AG09309 (cell line): ENCODE results near the gene GABBR2.

ENCODE experiments used
- DNase-seq: peaks from one replicate; pipeline ENCODE4 v3.0.0-alpha.2; 2010; ENCODE audit warnings: low read depth
- H3K4me3 ChIP-seq: 2 replicates; pipeline ENCODE4 v1.5.1; 2011; ENCODE audit warnings: mild to moderate bottlenecking, low read depth, low read length, moderate library complexity; ENCODE audit not compliant: control insufficient read depth
- TF ChIP-seq, protein P1 (sequence below): IDR thresholded peaks from 2 replicates; pipeline ENCODE4 v1.5.1; 2011; ENCODE audit warnings: mild to moderate bottlenecking, low read depth, low read length, inconsistent platforms; ENCODE audit not compliant: insufficient read depth, control insufficient read depth; ENCODE audit errors: missing control alignments

GABBR2 gene

DNA sequence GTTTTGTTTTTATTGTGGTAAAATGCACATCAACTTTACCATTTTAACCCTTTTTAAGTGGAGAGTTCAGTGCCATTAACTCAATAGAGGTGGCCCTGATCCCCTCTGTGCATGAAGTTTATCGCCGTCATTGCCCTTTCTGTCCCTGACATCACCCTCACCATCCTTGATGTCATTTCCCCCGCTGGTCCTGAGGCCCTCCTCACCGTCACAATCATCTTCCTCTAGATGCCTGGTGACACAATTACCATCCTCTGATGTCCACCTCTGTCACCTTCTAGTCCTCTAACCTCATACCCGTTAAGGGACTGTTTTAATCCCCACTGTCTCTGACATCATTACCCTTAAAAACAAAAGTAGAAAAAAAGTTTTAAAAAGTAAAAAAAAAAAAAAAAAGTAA lies 340.8 kb downstream of the GABBR2 start:
- no peak for DNase-seq
- no peak overlapping the region for H3K4me3 ChIP-seq
- TF ChIP-seq, protein P1, sequence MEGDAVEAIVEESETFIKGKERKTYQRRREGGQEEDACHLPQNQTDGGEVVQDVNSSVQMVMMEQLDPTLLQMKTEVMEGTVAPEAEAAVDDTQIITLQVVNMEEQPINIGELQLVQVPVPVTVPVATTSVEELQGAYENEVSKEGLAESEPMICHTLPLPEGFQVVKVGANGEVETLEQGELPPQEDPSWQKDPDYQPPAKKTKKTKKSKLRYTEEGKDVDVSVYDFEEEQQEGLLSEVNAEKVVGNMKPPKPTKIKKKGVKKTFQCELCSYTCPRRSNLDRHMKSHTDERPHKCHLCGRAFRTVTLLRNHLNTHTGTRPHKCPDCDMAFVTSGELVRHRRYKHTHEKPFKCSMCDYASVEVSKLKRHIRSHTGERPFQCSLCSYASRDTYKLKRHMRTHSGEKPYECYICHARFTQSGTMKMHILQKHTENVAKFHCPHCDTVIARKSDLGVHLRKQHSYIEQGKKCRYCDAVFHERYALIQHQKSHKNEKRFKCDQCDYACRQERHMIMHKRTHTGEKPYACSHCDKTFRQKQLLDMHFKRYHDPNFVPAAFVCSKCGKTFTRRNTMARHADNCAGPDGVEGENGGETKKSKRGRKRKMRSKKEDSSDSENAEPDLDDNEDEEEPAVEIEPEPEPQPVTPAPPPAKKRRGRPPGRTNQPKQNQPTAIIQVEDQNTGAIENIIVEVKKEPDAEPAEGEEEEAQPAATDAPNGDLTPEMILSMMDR = no peak

DNA sequence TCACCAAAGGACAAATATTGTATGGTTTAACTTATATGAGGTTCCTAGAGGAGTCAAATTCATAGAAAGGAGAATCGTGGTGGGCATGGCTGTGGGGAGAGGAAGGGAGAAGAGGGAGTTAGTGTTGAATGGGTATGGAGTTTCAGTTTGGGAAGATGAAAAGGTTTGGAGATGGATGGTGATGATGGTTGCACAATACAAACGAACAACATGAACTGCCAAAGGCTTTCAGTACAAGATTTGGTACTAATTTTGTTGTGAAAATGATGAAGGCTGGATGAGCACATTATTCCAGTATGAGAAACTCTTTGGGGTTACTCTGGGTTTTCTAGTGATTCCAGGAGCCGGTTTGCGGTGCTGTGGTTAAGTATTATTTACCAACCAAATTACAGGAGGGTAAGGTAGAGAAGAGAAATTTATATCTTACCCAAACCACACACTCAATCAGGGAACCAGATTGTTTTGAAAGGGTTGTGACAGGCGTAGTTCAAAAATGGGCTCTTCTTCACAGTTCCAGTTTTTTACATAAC lies 341.3 kb downstream of the GABBR2 start:
- no peak for DNase-seq
- no peak overlapping the region for H3K4me3 ChIP-seq
- TF ChIP-seq, protein P1 = no peak

DNA sequence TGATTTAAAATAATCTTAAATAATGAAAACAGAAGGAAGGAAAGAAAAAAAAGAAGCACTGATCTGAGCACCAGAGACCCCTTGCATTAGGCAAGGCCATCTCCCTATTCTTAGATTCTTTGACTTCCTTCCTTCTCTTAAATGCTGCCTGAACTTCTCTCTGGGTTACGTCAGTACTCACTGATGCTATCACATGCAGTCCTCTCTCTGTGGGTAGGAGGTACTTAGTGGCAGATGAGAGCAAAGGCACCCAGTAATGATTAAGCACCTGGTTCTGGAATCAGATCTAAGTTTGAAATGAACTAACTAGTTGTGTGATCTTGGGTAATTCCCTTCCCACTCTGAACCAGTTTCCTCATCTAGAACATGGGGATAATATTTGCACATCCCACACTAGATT lies 343.0 kb downstream of the GABBR2 start:
- TF ChIP-seq, protein P1 = no peak
- no peak for DNase-seq
- no peak overlapping the region for H3K4me3 ChIP-seq

DNA sequence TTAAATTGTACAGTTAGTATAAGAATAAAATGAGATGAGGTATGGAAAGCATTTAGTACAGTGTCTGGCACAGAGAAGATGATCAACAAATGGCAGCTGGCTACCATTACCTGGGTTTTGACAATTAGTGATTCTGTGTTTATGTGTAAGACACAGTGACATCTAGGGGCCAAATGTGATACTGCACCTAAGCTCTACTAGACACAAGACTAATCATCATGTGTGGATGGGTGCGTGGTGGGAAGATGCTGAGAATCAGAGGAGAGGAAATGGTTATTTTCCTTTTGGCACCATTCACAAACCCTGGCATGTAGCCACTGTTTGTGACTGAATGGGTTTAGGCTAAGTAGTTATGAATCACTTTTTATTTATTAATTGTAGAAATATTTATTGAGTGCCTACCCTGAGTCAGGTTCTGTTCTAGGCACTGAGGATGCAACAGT lies 343.5 kb downstream of the GABBR2 start:
- TF ChIP-seq, protein P1 = peak; percentile 40
- no peak for DNase-seq
- H3K4me3 ChIP-seq = no peak overlapping the region

DNA sequence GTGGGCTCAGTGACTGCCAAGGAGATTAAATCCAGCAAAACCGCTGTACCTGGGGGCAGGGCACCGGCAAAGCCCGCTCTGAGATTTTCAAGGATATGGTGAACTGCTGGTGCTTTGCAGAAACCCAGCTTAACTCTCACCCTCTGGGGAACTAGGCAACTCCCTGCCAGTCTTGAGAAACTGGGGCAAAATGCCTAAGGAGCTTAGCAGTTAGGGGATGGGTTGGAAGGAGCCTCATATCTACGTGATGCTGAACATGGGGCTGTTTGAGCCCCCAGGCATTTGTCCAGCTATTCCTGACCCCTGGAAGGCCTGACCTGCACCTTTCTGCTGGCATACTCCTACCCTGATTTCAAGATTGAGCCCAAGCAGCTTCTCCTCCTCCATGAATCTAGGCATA lies 344.6 kb downstream of the GABBR2 start:
- TF ChIP-seq, protein P1 = no peak
- H3K4me3 ChIP-seq = no peak overlapping the region

DNA sequence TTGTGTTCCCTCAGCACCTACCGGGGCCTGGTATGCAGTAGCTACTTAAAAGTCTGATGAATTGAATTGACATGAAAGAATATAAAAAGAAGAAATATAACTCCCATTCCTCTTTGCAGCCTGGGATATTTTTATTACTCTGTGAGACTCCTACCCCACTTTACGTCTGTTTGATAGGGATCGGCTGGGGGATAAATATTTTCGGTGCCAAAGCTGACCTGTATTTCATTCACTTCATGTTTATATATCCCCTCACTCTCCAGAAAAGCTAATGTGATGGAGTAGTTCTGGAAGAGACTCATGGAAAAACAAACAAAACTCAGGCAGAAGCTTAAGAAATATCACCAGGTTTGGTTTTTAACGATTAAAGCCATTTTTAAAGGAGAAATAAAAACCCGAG lies 345.1 kb downstream of the GABBR2 start:
- TF ChIP-seq, protein P1 = no peak
- H3K4me3 ChIP-seq = no peak overlapping the region
- no peak for DNase-seq

More for the DNA sequence above, 344.6 kb downstream of the GABBR2 start:
- DNase-seq = no peak
